ENCODE measurements around the gene SLC9B1. TPM values are rescaled to one million over a fixed set of nuclear protein-coding genes. Genes with fewer than 3 reads are reported as not detected.
"Not testable (repeated sequence)": the region's sequence is repeated elsewhere in the genome, so short reads cannot be mapped to it uniquely, and the experiment has no call there.

SLC9B1 gene
- total RNA-seq, 1 experiment from 2014 or later: 1.7 TPM

DNA sequence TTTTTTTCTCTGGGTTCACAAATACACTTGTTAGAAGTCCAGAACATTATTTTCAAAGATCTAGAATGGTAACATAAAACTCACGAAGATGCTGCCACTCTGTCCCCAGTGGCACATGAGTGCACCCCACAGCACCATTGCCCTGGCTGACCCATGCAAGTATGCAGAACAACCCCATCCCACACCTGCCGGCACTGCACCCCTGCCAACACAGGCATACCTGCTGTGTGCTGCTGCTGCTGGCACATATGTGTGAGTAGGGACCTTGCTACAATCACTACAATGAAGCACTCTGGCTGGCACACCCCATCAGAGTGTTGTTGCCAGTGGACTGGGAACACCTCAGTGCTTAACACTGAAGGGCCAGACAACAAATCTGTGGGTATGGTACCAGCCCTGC is 83.8 kb downstream of the SLC9B1 start:
- Histone ChIP-seq H3K4me1 (no peaks in the 10 kb centered on the region), H3K36me3 (ENCODE audit: control insufficient read depth, insufficient read depth, low read length) (no peaks in the 10 kb centered on the region), H3K4me3 (ENCODE audit: low read depth, low read length) (no peak overlapping the region), H3K27me3 (replicated peaks; ENCODE audit: control insufficient read depth, insufficient read depth, low read length) (no peaks in the 10 kb centered on the region), H3K9me3 (no peaks in the 10 kb centered on the region)
- Mint-ChIP-seq H3K27ac (ENCODE audit: unreplicated experiment) (no peak overlapping the region), H3K36me3 (ENCODE audit: insufficient read depth, unreplicated experiment) (no peaks in the 10 kb centered on the region), H3K4me3 (ENCODE audit: unreplicated experiment) (no peak overlapping the region), H3K9me3 (ENCODE audit: unreplicated experiment) (no peaks in the 10 kb centered on the region), H3K4me1 (ENCODE audit: low read depth, unreplicated experiment) (no peaks in the 10 kb centered on the region), H3K27me3 (ENCODE audit: insufficient read depth, unreplicated experiment) (peaks cover 8% of the 10 kb centered on the region)
- DNase-seq: no peak
- intact Hi-C loops (cut with micrococcal nuclease; ENCODE audit: unreplicated experiment): no loop called here
- ChIA-PET POLR2A (no interaction called here), CTCF (no interaction called here)
- TF ChIP-seq CTCF (IDR thresholded peaks at IDR 0.05; ENCODE audit: insufficient read depth in 1 of 2, low read depth in 1 of 2, low read length in 1 of 2, severe bottlenecking in 1 of 2, unreplicated experiment in 1 of 2): no peak
- BruUV-seq (replicated peaks): no TSS peak

- not testable (repeated sequence) for H3K27me3 Mint-ChIP-seq (ENCODE audit: insufficient read depth, unreplicated experiment)
Observed at GRCh38 chr4:102919697-102920096, 99.8 kb downstream of the SLC9B1 start.

GRCh38 chr4:102918859-102919258 is 100.6 kb downstream of the SLC9B1 start:
- Histone ChIP-seq H3K27me3 (replicated peaks; ENCODE audit: control insufficient read depth, insufficient read depth, low read length) (no peaks in the 10 kb centered on the region), H3K9me3 (no peaks in the 10 kb centered on the region), H3K4me3 (ENCODE audit: low read depth, low read length) (no peak overlapping the region), H3K4me1 (no peaks in the 10 kb centered on the region), H3K36me3 (ENCODE audit: control insufficient read depth, insufficient read depth, low read length) (no peaks in the 10 kb centered on the region)
- BruUV-seq (replicated peaks): no TSS peak
- CTCF ChIA-PET: no interaction called here
- intact Hi-C loops (cut with micrococcal nuclease; ENCODE audit: unreplicated experiment): no loop called here
- POLR2A ChIA-PET: no interaction called here
- no peak for TF ChIP-seq CTCF (IDR thresholded peaks at IDR 0.05; ENCODE audit: insufficient read depth in 1 of 2, low read depth in 1 of 2, low read length in 1 of 2, severe bottlenecking in 1 of 2, unreplicated experiment in 1 of 2)
- Mint-ChIP-seq H3K4me3 (ENCODE audit: unreplicated experiment) (no peak overlapping the region), H3K36me3 (ENCODE audit: insufficient read depth, unreplicated experiment) (no peaks in the 10 kb centered on the region), H3K4me1 (ENCODE audit: low read depth, unreplicated experiment) (no peaks in the 10 kb centered on the region), H3K9me3 (ENCODE audit: unreplicated experiment) (peaks cover 35% of the 10 kb centered on the region), H3K27me3 (ENCODE audit: insufficient read depth, unreplicated experiment) (peaks cover 3% of the 10 kb centered on the region), H3K27ac (ENCODE audit: unreplicated experiment) (no peak overlapping the region)
- DNase-seq: no peak

More at GRCh38 chr4:102919697-102920096, 99.8 kb downstream of the SLC9B1 start:
- H3K36me3 ChIP-seq (ENCODE audit: control insufficient read depth, insufficient read depth, low read length); H3K27me3 ChIP-seq (replicated peaks; ENCODE audit: control insufficient read depth, insufficient read depth, low read length); H3K4me3 Mint-ChIP-seq (ENCODE audit: unreplicated experiment); H3K4me1 ChIP-seq; H3K27ac Mint-ChIP-seq (ENCODE audit: unreplicated experiment); BruUV-seq (replicated peaks); POLR2A ChIA-PET; H3K4me1 Mint-ChIP-seq (ENCODE audit: low read depth, unreplicated experiment); H3K4me3 ChIP-seq (ENCODE audit: low read depth, low read length); H3K9me3 ChIP-seq; H3K36me3 Mint-ChIP-seq (ENCODE audit: insufficient read depth, unreplicated experiment); CTCF ChIA-PET; intact Hi-C loops (cut with micrococcal nuclease; ENCODE audit: unreplicated experiment): not testable (repeated sequence)
- peak; percentile 7 to 41 for DNase-seq
- peaks cover 27% of the 10 kb centered on the region for H3K9me3 Mint-ChIP-seq (ENCODE audit: unreplicated experiment)

DNA sequence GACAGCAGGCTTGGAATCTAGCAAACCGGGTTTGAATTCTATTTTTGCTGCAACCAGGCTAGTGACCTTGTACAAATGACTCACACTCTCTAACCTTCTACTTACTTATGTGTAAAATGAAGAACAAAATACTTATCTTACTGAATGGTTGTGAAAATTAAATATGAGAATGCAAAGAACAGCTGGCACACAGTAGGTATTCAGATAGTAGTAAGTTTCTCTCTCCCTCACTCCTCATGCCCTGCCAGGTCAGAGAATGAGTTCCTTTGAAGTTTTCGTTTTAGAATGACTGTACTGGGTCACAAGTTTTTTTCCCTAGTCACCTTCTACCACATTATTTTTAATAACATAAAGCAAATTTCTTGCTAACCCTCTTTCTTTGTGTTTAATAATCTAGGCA is 117.7 kb downstream of the SLC9B1 start:
- POLR2A ChIA-PET: no interaction called here
- no peak for TF ChIP-seq CTCF (IDR thresholded peaks at IDR 0.05; ENCODE audit: insufficient read depth in 1 of 2, low read depth in 1 of 2, low read length in 1 of 2, severe bottlenecking in 1 of 2, unreplicated experiment in 1 of 2)
- H3K36me3 Mint-ChIP-seq (ENCODE audit: insufficient read depth, unreplicated experiment): no peaks in the 10 kb centered on the region
- Histone ChIP-seq H3K4me1 (no peaks in the 10 kb centered on the region), H3K4me3 (ENCODE audit: low read depth, low read length) (no peak overlapping the region), H3K9me3 (no peaks in the 10 kb centered on the region), H3K27me3 (replicated peaks; ENCODE audit: control insufficient read depth, insufficient read depth, low read length) (no peaks in the 10 kb centered on the region), H3K36me3 (ENCODE audit: control insufficient read depth, insufficient read depth, low read length) (no peaks in the 10 kb centered on the region)
- no peak overlapping the region for H3K27ac Mint-ChIP-seq (ENCODE audit: unreplicated experiment)
- intact Hi-C loops (cut with micrococcal nuclease; ENCODE audit: unreplicated experiment): no loop called here
- CTCF ChIA-PET: no interaction called here
- no TSS peak for BruUV-seq (replicated peaks)
- no peaks in the 10 kb centered on the region for H3K4me1 Mint-ChIP-seq (ENCODE audit: low read depth, unreplicated experiment)
- no peak overlapping the region for H3K4me3 Mint-ChIP-seq (ENCODE audit: unreplicated experiment)
- H3K9me3 Mint-ChIP-seq (ENCODE audit: unreplicated experiment): no peaks in the 10 kb centered on the region
- no peak for DNase-seq
- peaks cover 2% of the 10 kb centered on the region for H3K27me3 Mint-ChIP-seq (ENCODE audit: insufficient read depth, unreplicated experiment)

GRCh38 chr4:102897610-102898009 is 121.9 kb downstream of the SLC9B1 start:
- POLR2A ChIA-PET; H3K4me1 Mint-ChIP-seq (ENCODE audit: low read depth, unreplicated experiment); H3K9me3 Mint-ChIP-seq (ENCODE audit: unreplicated experiment); H3K27me3 Mint-ChIP-seq (ENCODE audit: insufficient read depth, unreplicated experiment); BruUV-seq (replicated peaks); H3K27ac Mint-ChIP-seq (ENCODE audit: unreplicated experiment); H3K36me3 ChIP-seq (ENCODE audit: control insufficient read depth, insufficient read depth, low read length); intact Hi-C loops (cut with micrococcal nuclease; ENCODE audit: unreplicated experiment); DNase-seq; H3K4me3 Mint-ChIP-seq (ENCODE audit: unreplicated experiment); CTCF ChIA-PET; H3K4me3 ChIP-seq (ENCODE audit: low read depth, low read length); H3K9me3 ChIP-seq; H3K27me3 ChIP-seq (replicated peaks; ENCODE audit: control insufficient read depth, insufficient read depth, low read length); H3K4me1 ChIP-seq; H3K36me3 Mint-ChIP-seq (ENCODE audit: insufficient read depth, unreplicated experiment): not testable (repeated sequence)

All from Caco-2 (cell line).